Adipocyte (in vitro differentiated cells): ENCODE measurements around the gene EPN1.

Source experiments
- DNase-seq: peaks from one replicate; pipeline ENCODE4 v3.0.0-alpha.2; 2015; ENCODE audit warnings: low read depth
- H3K27me3 ChIP-seq: replicated peaks from 2 replicates; pipeline ENCODE4 v1.7.0; 2013; ENCODE audit warnings: mild to moderate bottlenecking, low read length, moderate library complexity; ENCODE audit not compliant: control insufficient read depth, insufficient read depth
- H3K36me3 ChIP-seq: 2 replicates; pipeline ENCODE4 v1.7.0; 2013; ENCODE audit warnings: low read length, mild to moderate bottlenecking, moderate library complexity; ENCODE audit not compliant: control insufficient read depth, insufficient read depth, severe bottlenecking
- H3K4me1 ChIP-seq: 2 replicates; pipeline ENCODE4 v1.7.0; 2013; ENCODE audit warnings: mild to moderate bottlenecking, low read length, moderate library complexity; ENCODE audit not compliant: control insufficient read depth, insufficient read depth
- H3K4me3 ChIP-seq: 2 replicates; pipeline ENCODE4 v1.7.0; 2013; ENCODE audit warnings: mild to moderate bottlenecking, low read length, moderate library complexity
- H3K9ac ChIP-seq: 2 replicates; pipeline ENCODE4 v1.7.0; 2013; ENCODE audit warnings: mild to moderate bottlenecking, low read length, moderate library complexity
- H3K9me3 ChIP-seq: 2 replicates; pipeline ENCODE4 v1.7.0; 2013; ENCODE audit warnings: mild to moderate bottlenecking, low read length, moderate library complexity; ENCODE audit not compliant: control insufficient read depth

The EPN1 gene

GRCh38 chr19:55641426-55642152, 33.4 kb upstream of the EPN1 start:
- peak; percentile 64 for DNase-seq
- Histone ChIP-seq H3K9me3 (no peaks in the 10 kb centered on the region), H3K4me3 (peak overlapping the region; percentile 92), H3K4me1 (peaks cover 53% of the 10 kb centered on the region), H3K27me3 (no peaks in the 10 kb centered on the region), H3K9ac (peak overlapping the region; percentile 91), H3K36me3 (peaks cover 16% of the 10 kb centered on the region)

- DNase-seq: peak; percentile 52
These were observed 32.6 kb upstream of the EPN1 start for GRCh38 chr19:55642153-55643002.

GRCh38 chr19:55643003-55643886, 31.8 kb upstream of the EPN1 start, which contains the start of gene ZNF581:
Gene ZNF581, plus strand, starts transcription at chr19:55643649. Its CDS starts 923 bp downstream, at chr19:55644572.
- no peaks in the 10 kb centered on the region for H3K9me3 ChIP-seq
- H3K27me3 ChIP-seq: no peaks in the 10 kb centered on the region
- peaks cover 54% of the 10 kb centered on the region for H3K4me1 ChIP-seq
- H3K9ac ChIP-seq: peak within 1 kb of the TSS; percentile 91
- DNase-seq: peak; percentile 89
- peak within 1 kb of the TSS; percentile 92 for H3K4me3 ChIP-seq
- H3K36me3 ChIP-seq: peaks cover 16% of the 10 kb centered on the region

More at GRCh38 chr19:55642153-55643002, 32.6 kb upstream of the EPN1 start:
- Histone ChIP-seq H3K36me3 (peaks cover 16% of the 10 kb centered on the region), H3K4me3 (peak overlapping the region; percentile 92), H3K4me1 (peaks cover 52% of the 10 kb centered on the region), H3K9me3 (no peaks in the 10 kb centered on the region), H3K27me3 (no peaks in the 10 kb centered on the region), H3K9ac (peak overlapping the region; percentile 91)

- no peak for DNase-seq
- Histone ChIP-seq H3K27me3 (no peaks in the 10 kb centered on the region), H3K4me3 (peak overlapping the region; percentile 92), H3K4me1 (peaks cover 52% of the 10 kb centered on the region), H3K9ac (peak overlapping the region; percentile 91), H3K36me3 (peaks cover 13% of the 10 kb centered on the region), H3K9me3 (no peaks in the 10 kb centered on the region)
These were observed 31.2 kb upstream of the EPN1 start for GRCh38 chr19:55643887-55644176.

- no peak for DNase-seq
- peaks cover 52% of the 10 kb centered on the region for H3K4me1 ChIP-seq
- no peaks in the 10 kb centered on the region for H3K9me3 ChIP-seq
- H3K27me3 ChIP-seq: no peaks in the 10 kb centered on the region
- peaks cover 13% of the 10 kb centered on the region for H3K36me3 ChIP-seq
- peak overlapping the region; percentile 92 for H3K4me3 ChIP-seq
- H3K9ac ChIP-seq: peak overlapping the region; percentile 91
These were observed 30.7 kb upstream of the EPN1 start for GRCh38 chr19:55644191-55644833.

- no peak for DNase-seq
- H3K27me3 ChIP-seq: no peaks in the 10 kb centered on the region
- H3K9me3 ChIP-seq: no peaks in the 10 kb centered on the region
- peaks cover 13% of the 10 kb centered on the region for H3K36me3 ChIP-seq
- peaks cover 48% of the 10 kb centered on the region for H3K4me1 ChIP-seq
- peak overlapping the region; percentile 92 for H3K4me3 ChIP-seq
- peak overlapping the region; percentile 91 for H3K9ac ChIP-seq
These were observed 30.0 kb upstream of the EPN1 start for GRCh38 chr19:55644842-55645511.

- Histone ChIP-seq H3K9me3 (no peaks in the 10 kb centered on the region), H3K27me3 (no peaks in the 10 kb centered on the region), H3K4me1 (peaks cover 42% of the 10 kb centered on the region), H3K4me3 (no peak overlapping the region), H3K36me3 (peaks cover 13% of the 10 kb centered on the region), H3K9ac (no peak overlapping the region)
- DNase-seq: no peak
These were observed 29.5 kb upstream of the EPN1 start for GRCh38 chr19:55645512-55645881.

- Histone ChIP-seq H3K4me1 (peaks cover 40% of the 10 kb centered on the region), H3K4me3 (peak overlapping the region; percentile 89), H3K9ac (peak overlapping the region; percentile 95), H3K36me3 (peaks cover 13% of the 10 kb centered on the region), H3K9me3 (no peaks in the 10 kb centered on the region), H3K27me3 (no peaks in the 10 kb centered on the region)
- DNase-seq: no peak
These were observed 27.9 kb upstream of the EPN1 start for GRCh38 chr19:55646889-55647731.

- Histone ChIP-seq H3K4me3 (peak within 1 kb of the TSS; percentile 89), H3K27me3 (no peaks in the 10 kb centered on the region), H3K9me3 (no peaks in the 10 kb centered on the region), H3K36me3 (peaks cover 17% of the 10 kb centered on the region), H3K4me1 (peaks cover 34% of the 10 kb centered on the region), H3K9ac (peak within 1 kb of the TSS; percentile 95)
- DNase-seq: peak; percentile 86
These were observed 27.1 kb upstream of the EPN1 start, which contains the start of gene CCDC106 for GRCh38 chr19:55647732-55648584. Gene CCDC106, plus strand, starts transcription at chr19:55648212. Its CDS starts 835 bp downstream, at chr19:55649047.
